Keratinocyte (primary cell): ENCODE results near the gene ZBTB17. TPM values are rescaled to one million over a fixed set of nuclear protein-coding genes. Genes with fewer than 3 reads are reported as not detected.
A peak's percentile ranks its signal among the peaks of the same experiment; 100 is the strongest.

Experiments
- DNase-seq: peaks from one replicate; pipeline ENCODE4 v3.0.0-alpha.2; 2011; ENCODE audit warnings: low read depth, missing footprints, low spot score
- FAIRE-seq: peaks from 2 replicates; lab custom pipeline; 2011; peaks lifted over from hg19 to GRCh38; lab: Jason Lieb, UNC
- H2AFZ ChIP-seq: 2 replicates; pipeline ENCODE4 v1.6.0; 2012; ENCODE audit warnings: low read length, control low read depth, inconsistent platforms; ENCODE audit not compliant: control insufficient read depth
- H3K27ac ChIP-seq: 2 replicates; pipeline ENCODE4 v1.5.1; 2011; ENCODE audit warnings: low read length; ENCODE audit not compliant: control insufficient read depth, insufficient read depth
- H3K27me3 ChIP-seq: 3 replicates; pipeline ENCODE4 v1.6.0; 2011; ENCODE audit warnings: low read length; ENCODE audit not compliant: control insufficient read depth, insufficient read depth; ENCODE audit errors: extremely low read depth
- H3K36me3 ChIP-seq, 2 experiments: 2 replicates in 1 of 2; 3 replicates in 1 of 2; pipeline ENCODE4 v1.5.1; 2011; ENCODE audit warnings: low read length in 2 of 2, mild to moderate bottlenecking in 1 of 2; ENCODE audit not compliant: control insufficient read depth in 2 of 2, insufficient read depth in 2 of 2; ENCODE audit errors: extremely low read depth in 1 of 2
- H3K4me1 ChIP-seq: 3 replicates; pipeline ENCODE4 v1.5.1; 2011; ENCODE audit warnings: low read length; ENCODE audit not compliant: control insufficient read depth, insufficient read depth; ENCODE audit errors: extremely low read depth
- H3K4me2 ChIP-seq: 3 replicates; pipeline ENCODE4 v1.6.0; 2011; ENCODE audit warnings: low read depth, low read length; ENCODE audit not compliant: control insufficient read depth, insufficient read depth; ENCODE audit errors: extremely low read depth
- H3K4me3 ChIP-seq, 3 experiments: fragments of 200-600 bp in 1 of 3; sonication (generic) in 1 of 3; 2 replicates in 2 of 3; 3 replicates in 1 of 3; pipeline ENCODE4 v1.5.1; 2011 to 2016; ENCODE audit warnings: low read length in 3 of 3, mild to moderate bottlenecking in 3 of 3, control low read depth in 2 of 3, inconsistent platforms in 1 of 3, low read depth in 1 of 3, mixed read lengths in 1 of 3, mixed run types in 1 of 3, moderate library complexity in 1 of 3; ENCODE audit not compliant: control insufficient read depth in 2 of 3, insufficient read depth in 2 of 3; ENCODE audit errors: extremely low read depth in 1 of 3
- H3K79me2 ChIP-seq: 2 replicates; pipeline ENCODE4 v1.6.0; 2012; ENCODE audit warnings: low read length; ENCODE audit not compliant: control insufficient read depth, insufficient read depth
- H3K9ac ChIP-seq: 3 replicates; pipeline ENCODE4 v1.6.0; 2011; ENCODE audit warnings: low read length; ENCODE audit not compliant: control insufficient read depth, insufficient read depth; ENCODE audit errors: extremely low read depth
- H3K9me1 ChIP-seq: 3 replicates; pipeline ENCODE4 v1.6.0; 2011; ENCODE audit warnings: low read length; ENCODE audit not compliant: control insufficient read depth, insufficient read depth; ENCODE audit errors: extremely low read depth
- H3K9me3 ChIP-seq: 2 replicates; pipeline ENCODE4 v1.5.1; 2012; ENCODE audit warnings: low read depth, low read length; ENCODE audit not compliant: control insufficient read depth
- H4K20me1 ChIP-seq: 3 replicates; pipeline ENCODE4 v1.6.0; 2011; ENCODE audit warnings: low read length; ENCODE audit not compliant: control insufficient read depth, insufficient read depth; ENCODE audit errors: extremely low read depth
- EZH2 ChIP-seq: IDR thresholded peaks from one replicate; pipeline ENCODE4 v1.6.1; 2012; ENCODE audit warnings: inconsistent platforms, mild to moderate bottlenecking, low read length, moderate library complexity
- dilution Hi-C: fragments of 300-500 bp; cut with MboI; formaldehyde crosslinking; loops from one replicate; pipeline ENCODE4 v1.7.0; 2020; ENCODE audit warnings: low sequenced_read_pairs; ENCODE audit not compliant: extremely low pct_ligation_motif_present
- polyA plus RNA-seq, 5 experiments: library from polyadenylated mRNA; depleted of rRNA in 3 of 5; stranded (reverse) in 3 of 5; stranded (forward) in 1 of 5; unstranded in 1 of 5; fragments of >200 nt; gene quantifications; 1 replicate in 1 of 5; 2 replicates in 3 of 5; 3 replicates in 1 of 5; pipeline versions ENCODE4 v1.2.1 to v1.2.3, GENCODE V29; 2011 to 2012; ENCODE audit warnings: missing spikeins in 2 of 5, low read depth in 1 of 5, low replicate concordance in 1 of 5
- TF ChIP-seq, protein P1 (sequence below), 3 experiments: IDR thresholded peaks in 1 of 3; conservative IDR thresholded peaks in 1 of 3; optimal IDR thresholded peaks in 1 of 3; 2 replicates in 2 of 3; 3 replicates in 1 of 3; pipeline versions ENCODE3 to v1.5.1; 2011; ENCODE audit warnings: low read length in 3 of 3, mild to moderate bottlenecking in 3 of 3, moderate library complexity in 2 of 3, control low read depth in 1 of 3, inconsistent platforms in 1 of 3; ENCODE audit not compliant: insufficient read depth in 2 of 3; ENCODE audit errors: extremely low read depth in 1 of 3

The ZBTB17 gene
- polyA plus RNA-seq, 1 donor (not counting 4 experiments of a cell fraction or from before 2014, with no cell fraction given), result 18.4 TPM

DNA sequence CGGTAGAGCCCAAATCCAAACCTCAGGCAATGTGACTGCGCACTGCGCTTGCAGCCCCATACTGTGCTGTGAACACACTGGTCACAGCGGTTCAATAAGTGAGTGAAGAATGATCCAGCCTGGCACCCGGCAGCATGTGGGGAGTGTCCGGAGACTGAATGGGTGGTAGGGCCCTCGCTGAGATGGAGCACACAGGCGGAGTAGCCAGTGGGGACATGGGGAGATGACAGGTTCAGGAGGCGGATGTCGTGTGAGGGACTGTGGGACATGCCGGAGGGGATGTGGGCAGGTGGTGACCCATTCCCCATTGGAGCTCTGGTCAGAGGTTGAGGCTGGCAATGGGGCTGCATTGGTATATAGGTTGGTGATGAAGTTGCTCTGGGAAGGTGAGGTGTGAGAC lies 33.8 kb upstream of the ZBTB17 start:
- Histone ChIP-seq H3K9me3 (no peaks in the 10 kb centered on the region), H4K20me1 (no peaks in the 10 kb centered on the region), H3K4me2 (no peak overlapping the region), H3K27me3 (no peaks in the 10 kb centered on the region), H3K9me1 (no peaks in the 10 kb centered on the region), H3K9ac (no peak overlapping the region), H3K79me2 (no peaks in the 10 kb centered on the region), H3K36me3 (no peaks in the 10 kb centered on the region), H3K4me1 (peaks cover 17% of the 10 kb centered on the region), H3K27ac (no peak overlapping the region), H2AFZ (no peak overlapping the region), H3K4me3 (no peak overlapping the region)
- dilution Hi-C loops, result no loop called here
- no peak for DNase-seq
- no peak for FAIRE-seq
- TF ChIP-seq EZH2, result no peak
- TF ChIP-seq, protein P1, sequence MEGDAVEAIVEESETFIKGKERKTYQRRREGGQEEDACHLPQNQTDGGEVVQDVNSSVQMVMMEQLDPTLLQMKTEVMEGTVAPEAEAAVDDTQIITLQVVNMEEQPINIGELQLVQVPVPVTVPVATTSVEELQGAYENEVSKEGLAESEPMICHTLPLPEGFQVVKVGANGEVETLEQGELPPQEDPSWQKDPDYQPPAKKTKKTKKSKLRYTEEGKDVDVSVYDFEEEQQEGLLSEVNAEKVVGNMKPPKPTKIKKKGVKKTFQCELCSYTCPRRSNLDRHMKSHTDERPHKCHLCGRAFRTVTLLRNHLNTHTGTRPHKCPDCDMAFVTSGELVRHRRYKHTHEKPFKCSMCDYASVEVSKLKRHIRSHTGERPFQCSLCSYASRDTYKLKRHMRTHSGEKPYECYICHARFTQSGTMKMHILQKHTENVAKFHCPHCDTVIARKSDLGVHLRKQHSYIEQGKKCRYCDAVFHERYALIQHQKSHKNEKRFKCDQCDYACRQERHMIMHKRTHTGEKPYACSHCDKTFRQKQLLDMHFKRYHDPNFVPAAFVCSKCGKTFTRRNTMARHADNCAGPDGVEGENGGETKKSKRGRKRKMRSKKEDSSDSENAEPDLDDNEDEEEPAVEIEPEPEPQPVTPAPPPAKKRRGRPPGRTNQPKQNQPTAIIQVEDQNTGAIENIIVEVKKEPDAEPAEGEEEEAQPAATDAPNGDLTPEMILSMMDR (optimal IDR thresholded peaks at IDR 0.05 in 1 of 3, IDR thresholded peaks at IDR 0.05 in 1 of 3, conservative IDR thresholded peaks at IDR 0.05 in 1 of 3; ENCODE audit: extremely low read depth in 1 of 3, insufficient read depth in 2 of 3, low read length in 3 of 3), result no peak

DNA sequence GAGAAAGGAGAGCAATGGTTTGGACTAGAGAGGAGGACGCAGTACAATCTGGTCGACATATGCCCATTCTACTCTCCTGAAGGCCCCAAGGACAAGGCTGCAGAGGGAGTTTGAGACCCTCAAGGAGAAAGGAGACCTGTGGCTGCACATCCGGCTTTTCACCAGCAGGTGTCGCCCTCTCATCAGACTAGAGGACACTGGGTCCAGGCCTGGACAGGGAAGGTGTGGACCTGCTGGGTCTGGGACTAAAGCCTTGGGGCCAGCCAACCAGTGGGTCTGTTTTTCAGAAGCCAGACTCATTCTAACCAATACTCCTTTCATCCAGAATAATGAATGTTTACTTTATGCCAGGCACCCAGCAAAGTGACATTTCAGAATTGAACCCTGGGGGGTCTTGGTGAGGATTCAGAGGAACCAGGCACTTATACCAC lies 33.1 kb upstream of the ZBTB17 start:
- H3K36me3 ChIP-seq, result no peaks in the 10 kb centered on the region
- H2AFZ ChIP-seq, result peak overlapping the region; percentile 10
- H3K9ac ChIP-seq, result no peak overlapping the region
- H4K20me1 ChIP-seq, result no peaks in the 10 kb centered on the region
- TF ChIP-seq, protein P1 (optimal IDR thresholded peaks at IDR 0.05 in 1 of 3, IDR thresholded peaks at IDR 0.05 in 1 of 3, conservative IDR thresholded peaks at IDR 0.05 in 1 of 3; ENCODE audit: extremely low read depth in 1 of 3, insufficient read depth in 2 of 3, low read length in 3 of 3), result peak; percentile 95 to 99 (median 95)
- TF ChIP-seq EZH2, result no peak
- DNase-seq (no peak), FAIRE-seq (peak; percentile 46)
- no peak overlapping the region for H3K4me3 ChIP-seq
- H3K4me1 ChIP-seq, result peaks cover 17% of the 10 kb centered on the region
- H3K79me2 ChIP-seq, result no peaks in the 10 kb centered on the region
- no peaks in the 10 kb centered on the region for H3K9me1 ChIP-seq
- no peak overlapping the region for H3K4me2 ChIP-seq
- dilution Hi-C loops, result no loop called here
- H3K27ac ChIP-seq, result no peak overlapping the region
- no peaks in the 10 kb centered on the region for H3K27me3 ChIP-seq
- no peaks in the 10 kb centered on the region for H3K9me3 ChIP-seq
